SK-N-SH (cell line): ENCODE data around the gene SV2A. TPM values are rescaled to one million over a fixed set of nuclear protein-coding genes. Genes with fewer than 3 reads are reported as not detected.

Experiments used
- CTCF ChIA-PET: fragments of 300-600, 350-600 bp; formaldehyde crosslinking; extraction: SDS; loops from one replicate; lab custom pipeline; 2021; lab: Yijun Ruan, JAX
- POLR2A ChIA-PET: fragments of 350-600 bp; sonication (Branson Sonifier 250); formaldehyde crosslinking; extraction: SDS; loops from one replicate; lab custom pipeline; 2020; ENCODE audit warnings: antibody characterized with exemption, inconsistent platforms; lab: Yijun Ruan, JAX
- DNase-seq: peaks from one replicate; pipeline ENCODE4 v3.0.0; 2012
- H2AFZ ChIP-seq: fragments of 200-600 bp; sonication (generic); 2 replicates; pipeline ENCODE4 v1.8.1; 2016; ENCODE audit warnings: antibody characterized with exemption, mild to moderate bottlenecking, low read depth
- H3F3A ChIP-seq: fragments of 200-600 bp; sonication (generic); replicated peaks from 2 replicates; pipeline ENCODE3; 2016; ENCODE audit warnings: antibody characterized with exemption, mild to moderate bottlenecking; ENCODE audit not compliant: insufficient read depth
- H3K27ac ChIP-seq, 2 experiments: fragments of 200-500 bp in 1 of 2; fragments of 200-600 bp in 1 of 2; sonication (Bioruptor generic) in 1 of 2; sonication (generic), shearing (Covaris generic) in 1 of 2; 2 replicates each; pipeline versions ENCODE4 v1.5.1 to v1.6.1; 2014 to 2016; ENCODE audit warnings: low read depth in 2 of 2, inconsistent platforms in 1 of 2, low read length in 1 of 2, mild to moderate bottlenecking in 1 of 2, mixed read lengths in 1 of 2
- H3K27me3 ChIP-seq: fragments of 200-600 bp; sonication (generic), shearing (Covaris generic); 2 replicates; pipeline ENCODE4 v1.6.1; 2016; ENCODE audit warnings: mixed run types; ENCODE audit not compliant: insufficient read depth
- H3K36me3 ChIP-seq, 2 experiments: fragments of 200-500 bp in 1 of 2; fragments of 200-600 bp in 1 of 2; sonication (Bioruptor generic) in 1 of 2; sonication (generic) in 1 of 2; replicated peaks in 1 of 2; 2 replicates each; pipeline versions ENCODE3 to v1.5.1; 2014 to 2016; ENCODE audit warnings: low read length in 1 of 2, mild to moderate bottlenecking in 1 of 2; ENCODE audit not compliant: insufficient read depth in 2 of 2, control insufficient read depth in 1 of 2
- H3K4me1 ChIP-seq, 2 experiments: fragments of 200-500 bp in 1 of 2; fragments of 200-600 bp in 1 of 2; sonication (Bioruptor generic) in 1 of 2; sonication (generic), shearing (Covaris generic) in 1 of 2; 2 replicates each; pipeline versions ENCODE4 v1.5.1 to v1.6.1; 2014 to 2016; ENCODE audit warnings: low read depth in 1 of 2, low read length in 1 of 2, mixed run types in 1 of 2; ENCODE audit not compliant: insufficient read depth in 2 of 2, control insufficient read depth in 1 of 2
- H3K4me2 ChIP-seq: fragments of 200-600 bp; sonication (generic), shearing (Covaris generic); 2 replicates; pipeline ENCODE4 v1.6.1; 2017; ENCODE audit warnings: mixed run types
- H3K4me3 ChIP-seq, 2 experiments: fragments of 200-500 bp in 1 of 2; fragments of 200-600 bp in 1 of 2; sonication (Bioruptor generic) in 1 of 2; sonication (generic), shearing (Covaris generic) in 1 of 2; 2 replicates each; pipeline versions ENCODE4 v1.5.1 to v1.8.1; 2014 to 2016; ENCODE audit warnings: low read depth in 2 of 2, inconsistent platforms in 1 of 2, low read length in 1 of 2, mild to moderate bottlenecking in 1 of 2, mixed read lengths in 1 of 2, moderate library complexity in 1 of 2
- H3K79me2 ChIP-seq: fragments of 200-600 bp; sonication (generic); 2 replicates; pipeline ENCODE4 v1.8.1; 2017; ENCODE audit warnings: mild to moderate bottlenecking; ENCODE audit not compliant: insufficient read depth
- H3K9ac ChIP-seq: fragments of 200-600 bp; sonication (generic); 2 replicates; pipeline ENCODE4 v1.6.1; 2017; ENCODE audit warnings: mixed run types
- H3K9me2 ChIP-seq: fragments of 200-600 bp; sonication (generic); 2 replicates; pipeline ENCODE4 v1.6.1; 2017; ENCODE audit warnings: mixed run types
- H3K9me3 ChIP-seq: fragments of 200-600 bp; sonication (generic); 2 replicates; pipeline ENCODE4 v1.6.1; 2017; ENCODE audit warnings: mixed run types, mild to moderate bottlenecking, moderate library complexity
- H4K20me1 ChIP-seq: fragments of 200-600 bp; sonication (generic); 2 replicates; pipeline ENCODE4 v1.6.1; 2017; ENCODE audit warnings: mild to moderate bottlenecking, mixed run types; ENCODE audit not compliant: insufficient read depth
- CHD2 ChIP-seq: fragments of 150-350 bp; IDR thresholded peaks from 2 replicates; pipeline ENCODE4 v1.6.1; 2018; ENCODE audit warnings: low read length; ENCODE audit not compliant: partially characterized antibody
- ELF1 ChIP-seq: IDR thresholded peaks from 2 replicates; pipeline ENCODE4 v1.4.0; 2012
- EP300 ChIP-seq, 2 experiments: IDR thresholded peaks; 2 replicates each; pipeline versions ENCODE4 v1.4.0 to v1.6.1; 2012; ENCODE audit warnings: borderline replicate concordance in 1 of 2, low read depth in 1 of 2, low read length in 1 of 2
- EZH2phosphoT487 ChIP-seq: fragments of 200-600 bp; sonication (generic); IDR thresholded peaks from 2 replicates; pipeline ENCODE4 v1.6.1; 2017; ENCODE audit warnings: low read depth, mixed run types, mild to moderate bottlenecking, antibody characterized with exemption, moderate library complexity, borderline replicate concordance
- FOSL2 ChIP-seq: IDR thresholded peaks from 2 replicates; pipeline ENCODE4 v1.4.0; 2012; ENCODE audit warnings: low read depth, mild to moderate bottlenecking, moderate library complexity, borderline replicate concordance
- FOXJ3 ChIP-seq: sonication (generic); formaldehyde crosslinking; IDR thresholded peaks from 2 replicates; pipeline ENCODE4 v1.5.1; 2020; ENCODE audit warnings: mild to moderate bottlenecking, missing genetic modification reagents
- IRF3 ChIP-seq: fragments of 150-350 bp; IDR thresholded peaks from 2 replicates; pipeline ENCODE4 v1.6.1; 2016; ENCODE audit warnings: mild to moderate bottlenecking, low read depth, low read length
- MAX ChIP-seq: IDR thresholded peaks from 2 replicates; pipeline ENCODE4 v1.4.0; 2012; ENCODE audit warnings: low read depth
- NFIC ChIP-seq: IDR thresholded peaks from 2 replicates; pipeline ENCODE4 v1.4.0; 2012; ENCODE audit warnings: borderline replicate concordance
- NRF1 ChIP-seq: IDR thresholded peaks from 2 replicates; pipeline ENCODE4 v1.6.1; 2012; ENCODE audit warnings: low read depth, mild to moderate bottlenecking, low read length
- POLR2AphosphoS5 ChIP-seq: IDR thresholded peaks from 2 replicates; pipeline ENCODE4 v1.6.1; 2012; ENCODE audit warnings: low read depth, low read length
- RXRA ChIP-seq: IDR thresholded peaks from 2 replicates; pipeline ENCODE4 v1.4.0; 2012; ENCODE audit warnings: low read depth, mild to moderate bottlenecking, borderline replicate concordance
- TEAD4 ChIP-seq: IDR thresholded peaks from 2 replicates; pipeline ENCODE4 v1.4.0; 2012; ENCODE audit warnings: mild to moderate bottlenecking, borderline replicate concordance; ENCODE audit not compliant: insufficient read depth
- USF1 ChIP-seq: IDR thresholded peaks from 2 replicates; pipeline ENCODE4 v1.4.0; 2012; ENCODE audit warnings: low read depth, borderline replicate concordance
- USF2 ChIP-seq: fragments of 150-350 bp; IDR thresholded peaks from 2 replicates; pipeline ENCODE4 v1.6.1; 2017; ENCODE audit warnings: antibody characterized with exemption, low read length, low read depth, borderline replicate concordance
- WGBS: methylation state at CpG from one replicate; pipeline ENCODE4 v1.1.6; 2017; ENCODE audit warnings: low lambda C conversion rate; 5-methylcytosine and 5-hydroxymethylcytosine counted together
- polyA plus RNA-seq, 3 experiments: library from polyadenylated mRNA; depleted of rRNA; stranded (reverse); fragments of >200 nt; gene quantifications; 2 replicates each; pipeline ENCODE4 v1.2.3, GENCODE V29; 2012

SV2A gene
- polyA plus RNA-seq, 1 of the 3 experiments (the other 2 are of a cell fraction), result 22.7 TPM

- peak; percentile 42 for DNase-seq
These were observed 769 bp downstream of the SV2A start for GRCh38 chr1:149916898-149917252.

More at GRCh38 chr1:149916898-149917252, 769 bp downstream of the SV2A start:
- H3K4me2 ChIP-seq, result peak overlapping the region; percentile 79
- H3K9ac ChIP-seq, result peak overlapping the region; percentile 72
- peak overlapping the region in 1 of 2 experiments; percentile 79; a peak in 1 of 4 replicates for H3K27ac ChIP-seq
- H3K9me3 ChIP-seq, result no peaks in the 10 kb centered on the region
- CTCF ChIA-PET, result interaction anchor here (1.1 to 1.6 kb wide), 2 partner anchors 25 to 29 kb away, joined by 3 to 8 read pairs; a partner anchor contains a TSS
- peak overlapping the region; percentile 80 to 83 for H3K4me3 ChIP-seq
- H3K4me1 ChIP-seq, result peaks cover 11 to 26% of the 10 kb centered on the region in 2 experiments; a peak in 2 of 4 replicates
- peaks cover 9% of the 10 kb centered on the region for H3F3A ChIP-seq
- peaks cover 0 to 14% of the 10 kb centered on the region in 2 experiments for H3K36me3 ChIP-seq
- H3K79me2 ChIP-seq, result peaks cover 13% of the 10 kb centered on the region
- 7% methylated on average over 7 of the region's 10 CpGs for WGBS
- H3K9me2 ChIP-seq, result no peaks in the 10 kb centered on the region
- POLR2A ChIA-PET, result interaction anchor here (0.8 to 1.1 kb wide), 2 partner anchors 17 to 29 kb away, joined by 3 to 5 read pairs; partner anchors contain the start of gene BOLA1
- H3K27me3 ChIP-seq, result no peaks in the 10 kb centered on the region
- H2AFZ ChIP-seq, result peak overlapping the region; percentile 93; the same call in 1 of the 2 replicates
- no peak for TF ChIP-seq CHD2
- TF ChIP-seq NFIC, result no peak
- TF ChIP-seq ELF1, result no peak
- no peak for TF ChIP-seq TEAD4
- TF ChIP-seq MAX, result no peak
- TF ChIP-seq EZH2phosphoT487, result no peak
- no peak for TF ChIP-seq POLR2AphosphoS5
- TF ChIP-seq USF1, result no peak
- TF ChIP-seq RXRA, result no peak
- no peak for TF ChIP-seq USF2
- no peak for TF ChIP-seq FOXJ3 (CRISPR knock-in tag)
- no peak for TF ChIP-seq NRF1
- no peak for TF ChIP-seq IRF3
- TF ChIP-seq EP300 (IDR thresholded peaks at IDR 0.05; ENCODE audit: borderline replicate concordance in 1 of 2, low read depth in 1 of 2, low read length in 1 of 2), result no peak
- TF ChIP-seq FOSL2, result no peak
- no peaks in the 10 kb centered on the region for H4K20me1 ChIP-seq
